Measurements from ENCODE around the gene STXBP1. TPM values are rescaled to one million over a fixed set of nuclear protein-coding genes. Genes with fewer than 3 reads are reported as not detected.
"Not testable (repeated sequence)": the region's sequence is repeated elsewhere in the genome, so short reads cannot be mapped to it uniquely, and the experiment has no call there.

Gene STXBP1
- total and polyA plus RNA-seq, 4 donors: 19.2 to 65.8 (median 46.7) TPM

GRCh38 chr9:127613583-127613954 lies 1.5 kb downstream of the STXBP1 start:
- peaks cover 0 to 13% (median 0%) of the 10 kb centered on the region in 5 donors for H3K4me1 ChIP-seq (ENCODE audit: control insufficient read depth in 5 of 5, insufficient read depth in 5 of 5, low read length in 5 of 5)
- H3K36me3 ChIP-seq (ENCODE audit: control insufficient read depth in 4 of 4, insufficient read depth in 4 of 4, low read length in 4 of 4): no peaks in the 10 kb centered on the region
- H3K9me3 ChIP-seq (ENCODE audit: control insufficient read depth in 4 of 4, insufficient read depth in 3 of 4, low read length in 3 of 4): no peaks in the 10 kb centered on the region
- peaks cover 0 to 14% (median 8%) of the 10 kb centered on the region in 3 donors for H3K27me3 ChIP-seq (ENCODE audit: control insufficient read depth in 3 of 3, insufficient read depth in 3 of 3, low read length in 2 of 3)
- 42 to 57% methylated on average over 5 of the region's 5 CpGs for WGBS, 2 donors
- peak overlapping the region; percentile 28 to 76 for H3K9ac ChIP-seq (ENCODE audit: insufficient read depth in 1 of 2, low read length in 2 of 2)
- TF ChIP-seq CTCF (IDR thresholded peaks at IDR 0.05; ENCODE audit: control extremely low read depth, extremely low read depth): no peak
- ATAC-seq (ENCODE audit: insufficient read depth, low FRiP score) (no peak), DNase-seq (peak; percentile 37 to 65 (median 38))
- H3K27ac ChIP-seq (ENCODE audit: low read depth in 1 of 2, low read length in 1 of 2): peak overlapping the region; percentile 70 to 76
- peak overlapping the region; percentile 43 for H3K4me3 ChIP-seq

GRCh38 chr9:127614961-127615360 lies 2.9 kb downstream of the STXBP1 start:
- H3K36me3 ChIP-seq (ENCODE audit: control insufficient read depth in 4 of 4, insufficient read depth in 4 of 4, low read length in 4 of 4): no peaks in the 10 kb centered on the region
- ATAC-seq (ENCODE audit: insufficient read depth, low FRiP score) (no peak), DNase-seq (peak; percentile 44 to 69 (median 54))
- peaks cover 0 to 7% (median 5%) of the 10 kb centered on the region in 3 donors for H3K27me3 ChIP-seq (ENCODE audit: control insufficient read depth in 3 of 3, insufficient read depth in 3 of 3, low read length in 2 of 3)
- no peaks in the 10 kb centered on the region for H3K9me3 ChIP-seq (ENCODE audit: control insufficient read depth in 4 of 4, insufficient read depth in 3 of 4, low read length in 3 of 4)
- WGBS, 2 donors: 56 to 66% methylated on average over 3 of the region's 3 CpGs
- no peak overlapping the region for H3K4me3 ChIP-seq
- H3K27ac ChIP-seq (ENCODE audit: low read depth in 1 of 2, low read length in 1 of 2): no peak overlapping the region
- no peak overlapping the region for H3K9ac ChIP-seq (ENCODE audit: insufficient read depth in 1 of 2, low read length in 2 of 2)
- H3K4me1 ChIP-seq (ENCODE audit: control insufficient read depth in 5 of 5, insufficient read depth in 5 of 5, low read length in 5 of 5): peaks cover 0 to 12% (median 0%) of the 10 kb centered on the region in 5 donors
- no peak for TF ChIP-seq CTCF (IDR thresholded peaks at IDR 0.05; ENCODE audit: control extremely low read depth, extremely low read depth)

- ATAC-seq (ENCODE audit: insufficient read depth, low FRiP score); DNase-seq; H3K36me3 ChIP-seq (ENCODE audit: control insufficient read depth in 4 of 4, insufficient read depth in 4 of 4, low read length in 4 of 4); H3K9ac ChIP-seq (ENCODE audit: insufficient read depth in 1 of 2, low read length in 2 of 2); H3K27me3 ChIP-seq (ENCODE audit: control insufficient read depth in 3 of 3, insufficient read depth in 3 of 3, low read length in 2 of 3); H3K4me3 ChIP-seq; H3K27ac ChIP-seq (ENCODE audit: low read depth in 1 of 2, low read length in 1 of 2); H3K4me1 ChIP-seq (ENCODE audit: control insufficient read depth in 5 of 5, insufficient read depth in 5 of 5, low read length in 5 of 5); H3K9me3 ChIP-seq (ENCODE audit: control insufficient read depth in 4 of 4, insufficient read depth in 3 of 4, low read length in 3 of 4): not testable (repeated sequence)
- 90 to 96% methylated on average over 10 of the region's 10 CpGs for WGBS, 2 donors
These were observed 9.4 kb downstream of the STXBP1 start for GRCh38 chr9:127621339-127621970.

GRCh38 chr9:127626752-127627493 lies 14.8 kb downstream of the STXBP1 start:
- Histone ChIP-seq H3K27me3 (ENCODE audit: control insufficient read depth in 3 of 3, insufficient read depth in 3 of 3, low read length in 2 of 3) (no peaks in the 10 kb centered on the region), H3K4me3 (no peak overlapping the region), H3K27ac (ENCODE audit: low read depth in 1 of 2, low read length in 1 of 2) (no peak overlapping the region), H3K36me3 (ENCODE audit: control insufficient read depth in 4 of 4, insufficient read depth in 4 of 4, low read length in 4 of 4) (no peaks in the 10 kb centered on the region), H3K4me1 (ENCODE audit: control insufficient read depth in 5 of 5, insufficient read depth in 5 of 5, low read length in 5 of 5) (peaks cover 5 to 10% (median 7%) of the 10 kb centered on the region in 5 donors), H3K9ac (ENCODE audit: insufficient read depth in 1 of 2, low read length in 2 of 2) (no peak overlapping the region), H3K9me3 (ENCODE audit: control insufficient read depth in 4 of 4, insufficient read depth in 3 of 4, low read length in 3 of 4) (no peaks in the 10 kb centered on the region)
- DNase-seq (no peak), ATAC-seq (ENCODE audit: insufficient read depth, low FRiP score) (no peak)
- 63 to 74% methylated on average over 8 of the region's 8 CpGs for WGBS, 2 donors
- no peak for TF ChIP-seq CTCF (IDR thresholded peaks at IDR 0.05; ENCODE audit: control extremely low read depth, extremely low read depth)
